Heart left ventricle (tissue), 16 donors: ENCODE data around the gene MBLAC2. TPM values are rescaled to one million over a fixed set of nuclear protein-coding genes. Genes with fewer than 3 reads are reported as not detected.

Source experiments
- ATAC-seq, 4 donors: fragments of 200-7000 bp; cut with Tn5 transposase; one replicate each; pipeline ENCODE4 v1.9.1; 2020 to 2022; ENCODE audit warnings: moderate library complexity in 4 of 4, mild to moderate bottlenecking in 3 of 4, moderate number of reproducible peaks in 1 of 4
- DNase-seq, 5 donors: peaks; one replicate each; pipeline ENCODE4 v3.0.0-alpha.2; 2020
- H3K27ac ChIP-seq, 12 donors: fragments of 200-600 bp; sonication (generic) in 4 of 12; one replicate each; pipeline versions ENCODE4 v1.5.0 to v1.8.0; 2016 to 2022; ENCODE audit warnings: mild to moderate bottlenecking in 2 of 12
- H3K27me3 ChIP-seq, 9 donors: fragments of 200-600 bp; sonication (generic) in 2 of 9; one replicate each; pipeline versions ENCODE4 v1.5.1 to v1.8.0; 2016 to 2022; ENCODE audit warnings: mild to moderate bottlenecking in 3 of 9
- H3K36me3 ChIP-seq, 9 donors: fragments of 200-600 bp; sonication (generic) in 2 of 9; one replicate each; pipeline versions ENCODE4 v1.5.0 to v1.8.0; 2018 to 2022; ENCODE audit warnings: mild to moderate bottlenecking in 2 of 9
- H3K4me1 ChIP-seq, 12 donors: fragments of 200-600 bp; sonication (generic) in 4 of 12; one replicate each; pipeline versions ENCODE4 v1.5.0 to v1.8.0; 2016 to 2022; ENCODE audit warnings: mild to moderate bottlenecking in 3 of 12
- H3K4me3 ChIP-seq, 12 donors: fragments of 200-600 bp; sonication (generic) in 4 of 12; one replicate each; pipeline versions ENCODE4 v1.5.0 to v1.8.0; 2017 to 2022; ENCODE audit warnings: mild to moderate bottlenecking in 9 of 12, moderate library complexity in 4 of 12
- H3K9me3 ChIP-seq, 12 donors: fragments of 200-600 bp; sonication (generic) in 4 of 12; one replicate each; pipeline versions ENCODE4 v1.5.0 to v1.8.0; 2016 to 2022; ENCODE audit warnings: mild to moderate bottlenecking in 1 of 12
- POLR2A ChIP-seq, 2 donors: fragments of 450-650 bp; IDR thresholded peaks; one replicate each; pipeline ENCODE4 v1.6.1; 2017; ENCODE audit warnings: antibody characterized with exemption in 2 of 2, mild to moderate bottlenecking in 2 of 2, moderate library complexity in 2 of 2
- WGBS, 4 donors: extraction: QIAGEN DNeasy Blood & Tissue Kit in 2 of 4; methylation state at CpG; one replicate each; pipeline versions ENCODE4 v1.1.5 to v1.1.7; 2013 to 2018; 5-methylcytosine and 5-hydroxymethylcytosine counted together
- intact Hi-C, 10 donors: fragments of 100-400 bp; cut with DNase I; formaldehyde crosslinking; loops; one replicate each; pipeline versions ENCODE4 v1.11.1 to v1.14.2; 2022
- polyA plus RNA-seq, 2 donors: library from polyadenylated mRNA; stranded (reverse); fragments of 200-250 nt; gene quantifications; one replicate each; pipeline ENCODE4 v1.2.3, GENCODE V29; 2013
- total RNA-seq, 9 donors: library from RNA; depleted of rRNA in 2 of 9; stranded (reverse); fragments of >200 nt in 2 of 9; fragmentation: NEBNext Ultra II Directional in 3 of 9; extraction: Animal tissue kit (Norgen Biotek cat#: 25700) in 3 of 9; gene quantifications; one replicate each; pipeline versions ENCODE4 v1.1.0 to v1.2.4, GENCODE V29; 2016 to 2023
- TF ChIP-seq, protein P1 (sequence below), 12 donors: fragments of 200-600 bp; sonication (generic) in 4 of 12; IDR thresholded peaks; one replicate each; pipeline versions ENCODE4 v1.5.0 to v1.8.0; 2018 to 2022; ENCODE audit warnings: antibody characterized with exemption in 12 of 12, mild to moderate bottlenecking in 5 of 12
- donor health status: ischemic (EF 13 %, LVEDD 7.1; RV severe dilation, severe dysfunction).
- donor health status: healthy with polysubstance abuse.
- donor health status: DM: no; HTN: yes; CAD: no.
- donor health status: DM: no; HTN: no; CAD: no.
- donor health status: ischemic (EF 25% LVEDD 6.9; RV normal size, moderate dysfunction).
- donor health status: ischemic (EF 25% LVEDD 5.7; RV mildly dilated, moderate dysfunction).
- donor health status: healthy.
- donor health status: DM: yes; HTN: yes; CAD: no.
- donor health status: ischemic (EF 35%, LVEDD 5.7; RV mildly dilated, moderate dysfunction).
- donor health status: nonischemic (EF 11% LVEDD 7.7; RV severe dilation, severe dysfunction).
- donor health status: DM: yes; HTN: yes; CAD: no.
- donor health status: PGD.
- donor health status: ischemic (EF 29% LVEDD 5.4; RV normal size, mild dysfunction).
- donor health status: nonischemic (EF 23%, LVEDD 6.1; RV moderate dilation, normal function).

Gene MBLAC2
- total and polyA plus RNA-seq, 11 donors: 1.3 to 5.3 (median 3.3) TPM

DNA sequence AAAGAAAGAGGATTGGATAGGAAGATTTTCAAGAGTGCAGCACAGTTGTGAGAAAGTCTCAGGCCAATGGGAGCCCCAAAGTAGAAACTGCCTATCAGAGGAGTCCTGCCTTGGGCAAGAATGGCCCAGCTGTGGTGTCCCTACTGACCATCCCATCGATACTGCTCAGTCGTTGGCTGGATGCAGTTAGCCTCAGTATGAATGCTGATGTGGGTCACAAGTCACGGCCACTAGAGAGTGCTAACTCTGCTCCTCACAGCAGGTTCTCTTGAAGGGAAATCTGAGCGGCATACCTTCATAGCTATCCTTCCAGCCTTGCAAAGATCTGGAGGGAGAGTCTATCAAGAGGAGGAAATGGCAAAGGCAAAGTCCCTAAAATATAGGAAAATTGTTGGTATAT, 53.4 kb downstream of the MBLAC2 start:
- TF ChIP-seq POLR2A (IDR thresholded peaks at IDR 0.05): no peak
- TF ChIP-seq, protein P1, sequence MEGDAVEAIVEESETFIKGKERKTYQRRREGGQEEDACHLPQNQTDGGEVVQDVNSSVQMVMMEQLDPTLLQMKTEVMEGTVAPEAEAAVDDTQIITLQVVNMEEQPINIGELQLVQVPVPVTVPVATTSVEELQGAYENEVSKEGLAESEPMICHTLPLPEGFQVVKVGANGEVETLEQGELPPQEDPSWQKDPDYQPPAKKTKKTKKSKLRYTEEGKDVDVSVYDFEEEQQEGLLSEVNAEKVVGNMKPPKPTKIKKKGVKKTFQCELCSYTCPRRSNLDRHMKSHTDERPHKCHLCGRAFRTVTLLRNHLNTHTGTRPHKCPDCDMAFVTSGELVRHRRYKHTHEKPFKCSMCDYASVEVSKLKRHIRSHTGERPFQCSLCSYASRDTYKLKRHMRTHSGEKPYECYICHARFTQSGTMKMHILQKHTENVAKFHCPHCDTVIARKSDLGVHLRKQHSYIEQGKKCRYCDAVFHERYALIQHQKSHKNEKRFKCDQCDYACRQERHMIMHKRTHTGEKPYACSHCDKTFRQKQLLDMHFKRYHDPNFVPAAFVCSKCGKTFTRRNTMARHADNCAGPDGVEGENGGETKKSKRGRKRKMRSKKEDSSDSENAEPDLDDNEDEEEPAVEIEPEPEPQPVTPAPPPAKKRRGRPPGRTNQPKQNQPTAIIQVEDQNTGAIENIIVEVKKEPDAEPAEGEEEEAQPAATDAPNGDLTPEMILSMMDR (IDR thresholded peaks at IDR 0.05): peak in 3 of 12 donors; percentile 8 to 24 (median 16)
- intact Hi-C loops: no loop called here

DNA sequence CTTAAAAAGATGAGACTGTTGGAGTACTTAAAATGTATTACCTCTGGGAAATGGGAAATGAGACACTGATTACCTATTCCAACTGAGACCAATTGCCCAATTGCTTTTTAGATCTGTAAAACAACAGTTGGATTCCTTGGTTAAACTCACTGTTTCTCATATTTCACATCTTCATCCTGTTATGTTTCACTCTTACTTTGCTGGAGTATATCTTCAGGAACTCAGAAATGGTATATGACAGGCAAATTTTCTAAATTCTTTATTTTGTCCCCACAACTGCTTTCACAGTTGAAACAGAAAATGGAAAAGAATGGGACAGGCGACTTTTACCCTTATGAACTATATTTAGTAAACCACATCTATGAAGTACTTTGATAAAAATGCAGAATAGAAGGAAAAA, 56.4 kb downstream of the MBLAC2 start:
- intact Hi-C loops: loop anchor here in 1 of 10 donors (10.0 kb wide), 1 partner anchor 57 kb away; the partner anchor contains the start of genes MBLAC2 and POLR3G
- WGBS, 4 donors: 65 to 84% (median 73%) methylated on average over 1 of the region's 1 CpG
- H3K9me3 ChIP-seq: no peaks in the 10 kb centered on the region
- TF ChIP-seq, protein P1 (IDR thresholded peaks at IDR 0.05): no peak
- no peak for TF ChIP-seq POLR2A (IDR thresholded peaks at IDR 0.05)
- H3K36me3 ChIP-seq: no peaks in the 10 kb centered on the region
- no peaks in the 10 kb centered on the region for H3K4me1 ChIP-seq
- no peak for ATAC-seq
- H3K27ac ChIP-seq: no peak overlapping the region
- no peaks in the 10 kb centered on the region for H3K27me3 ChIP-seq
- no peak overlapping the region for H3K4me3 ChIP-seq
- DNase-seq: no peak

More for the DNA sequence above, 53.4 kb downstream of the MBLAC2 start:
- ATAC-seq (peak in 3 of 4 donors; percentile 45 to 69 (median 64)), DNase-seq (no peak)
- Histone ChIP-seq H3K9me3 (no peaks in the 10 kb centered on the region), H3K4me3 (no peak overlapping the region), H3K4me1 (no peaks in the 10 kb centered on the region), H3K27me3 (no peaks in the 10 kb centered on the region), H3K36me3 (no peaks in the 10 kb centered on the region), H3K27ac (no peak overlapping the region)
- WGBS, 4 donors: 23 to 31% (median 29%) methylated on average over 4 of the region's 4 CpGs

DNA sequence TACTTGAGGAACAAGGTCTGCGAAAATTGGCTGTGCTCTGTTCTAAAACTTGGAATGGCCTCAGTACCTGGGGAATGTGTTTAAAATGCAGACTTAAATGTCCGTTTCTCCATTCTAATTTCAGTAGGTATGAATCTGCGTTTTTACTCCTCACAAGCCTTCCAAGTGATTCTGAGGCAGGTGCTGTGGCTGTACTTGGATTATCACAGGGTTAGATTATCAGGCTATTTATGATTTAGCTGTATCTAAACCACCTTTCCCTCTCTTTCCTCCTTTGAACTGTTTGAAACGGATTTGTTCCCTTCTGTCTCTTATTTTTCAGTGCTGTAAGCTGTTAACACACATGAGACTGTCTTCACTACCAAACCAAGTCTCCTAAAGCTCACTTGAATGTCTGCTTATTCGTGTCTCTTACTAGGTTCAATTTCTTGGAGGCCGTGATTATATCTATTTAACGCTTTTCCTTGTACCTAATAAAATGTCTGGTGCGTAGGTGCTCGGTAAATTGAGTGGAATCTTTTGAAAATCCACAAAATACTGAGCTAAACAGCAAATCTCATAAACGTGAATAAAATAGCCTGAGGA, 64.3 kb downstream of the MBLAC2 start:
- Histone ChIP-seq H3K4me1 (peaks cover 0 to 23% (median 13%) of the 10 kb centered on the region in 12 donors), H3K9me3 (no peaks in the 10 kb centered on the region), H3K27me3 (no peaks in the 10 kb centered on the region), H3K27ac (peak overlapping the region; percentile 72 to 99 (median 94)), H3K4me3 (peak overlapping the region; percentile 44 to 96 (median 80)), H3K36me3 (peaks cover 0 to 21% (median 0%) of the 10 kb centered on the region in 9 donors)
- ATAC-seq (no peak), DNase-seq (no peak)
- intact Hi-C loops: loop anchor here in 3 of 10 donors (5.0 to 10.0 kb wide), 2 partner anchors 62 to 65 kb away; partner anchors contain the start of genes MBLAC2 (in 3 of the 3) and POLR3G (in 3 of the 3)
- TF ChIP-seq POLR2A (IDR thresholded peaks at IDR 0.05): no peak
- TF ChIP-seq, protein P1 (IDR thresholded peaks at IDR 0.05): no peak
- WGBS, 4 donors: 1 to 2% (median 2%) methylated on average over 10 of the region's 10 CpGs

DNA sequence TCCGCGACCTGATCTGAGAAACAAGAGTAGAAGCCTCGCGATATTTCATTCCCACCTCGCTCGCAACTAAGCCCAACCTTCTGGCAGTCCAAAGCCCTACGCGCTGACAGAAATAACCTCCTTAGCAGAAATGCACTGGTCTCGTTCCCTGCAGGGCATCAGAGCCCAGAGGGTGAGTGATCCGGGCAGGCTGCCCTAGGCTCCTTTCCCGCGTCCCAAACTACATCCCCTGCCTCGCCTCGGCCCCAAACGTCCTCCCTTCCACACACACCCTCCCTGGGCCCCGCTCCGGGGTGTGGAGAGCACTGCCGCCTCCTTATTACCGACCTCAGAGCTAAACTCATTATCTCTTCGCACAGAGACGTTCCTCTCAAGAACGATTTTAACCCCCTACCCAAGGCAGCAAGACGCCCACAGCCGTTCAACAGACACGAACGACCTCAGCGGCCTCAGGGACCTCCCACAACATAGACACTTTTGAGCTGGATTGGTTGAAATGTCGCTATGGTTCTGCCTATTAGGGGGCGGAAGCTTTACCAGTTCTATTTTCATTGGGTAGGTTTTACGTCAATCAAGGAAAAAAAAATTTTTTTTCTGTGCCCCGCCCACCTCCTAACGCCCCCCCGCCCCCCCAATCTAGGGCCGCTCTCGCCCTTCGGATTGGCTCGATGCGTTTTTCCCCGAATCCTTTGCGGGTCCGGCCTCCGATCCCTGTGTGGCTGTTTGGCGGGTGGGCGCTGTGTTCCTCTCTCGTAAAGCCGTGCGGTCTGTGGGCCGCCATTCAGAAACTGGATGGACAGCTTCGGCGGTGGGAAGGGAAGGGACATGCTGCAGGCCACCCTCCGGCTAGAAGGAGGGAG, 65.0 kb downstream of the MBLAC2 start, which contains the start of gene CETN3:
TSS of gene CETN3 (minus strand) at position 439 of the 860 bp plus-strand sequence. CDS start at position 344, 95 bp downstream.
- intact Hi-C loops: loop anchor here in 5 of 10 donors (1.0 to 10.0 kb wide), 4 partner anchors 63 to 120 kb away; partner anchors contain the start of genes MBLAC2 (in 4 of the 5), POLR3G (in 4 of the 5) and LYSMD3 (in 2 of the 5)
- 0 to 1% (median 0%) methylated on average over 45 to 51 of the region's 51 CpGs for WGBS, 4 donors

More for the DNA sequence above, 65.0 kb downstream of the MBLAC2 start, which contains the start of gene CETN3:
- peak within 1 kb of the TSS; percentile 91 to 99 (median 97) for H3K27ac ChIP-seq
- H3K36me3 ChIP-seq: peaks cover 0 to 28% (median 2%) of the 10 kb centered on the region in 9 donors
- no peaks in the 10 kb centered on the region for H3K9me3 ChIP-seq
- H3K4me1 ChIP-seq: peaks cover 0 to 23% (median 13%) of the 10 kb centered on the region in 12 donors
- ATAC-seq (peak; percentile 98), DNase-seq (peak; percentile 94 to 96 (median 95))
- peak in 1 of 2 donors; percentile 91 for TF ChIP-seq POLR2A (IDR thresholded peaks at IDR 0.05)
- TF ChIP-seq, protein P1 (IDR thresholded peaks at IDR 0.05): peak in 1 of 12 donors; percentile 17
- H3K4me3 ChIP-seq: peak within 1 kb of the TSS; percentile 58 to 96 (median 80)
- H3K27me3 ChIP-seq: no peaks in the 10 kb centered on the region
